Stomach (tissue), 9 donors: Measurements from ENCODE around the gene HSD11B1L. TPM values are rescaled to one million over a fixed set of nuclear protein-coding genes. Genes with fewer than 3 reads are reported as not detected.

Experiments used
- DNase-seq, 2 donors: peaks; one replicate each; pipeline versions ENCODE4 v3.0.0 to v3.0.0-alpha.2; 2013 to 2019
- H3K27ac ChIP-seq, 5 donors: fragments of 200-600 bp in 4 of 5; sonication (generic) in 4 of 5; one replicate each; pipeline ENCODE4 v1.5.1; 2013 to 2019; ENCODE audit warnings: mild to moderate bottlenecking in 1 of 5, moderate library complexity in 1 of 5
- H3K27me3 ChIP-seq, 3 donors: fragments of 200-600 bp; sonication (generic); one replicate each; pipeline ENCODE4 v1.5.1; 2017 to 2019; ENCODE audit warnings: mixed run types in 1 of 3
- H3K36me3 ChIP-seq, 4 donors: fragments of 200-600 bp; sonication (generic); 1 replicate in 3 of 4; 2 replicates in 1 of 4; pipeline ENCODE4 v1.5.1; 2016 to 2019
- H3K4me1 ChIP-seq, 4 donors: fragments of 200-600 bp; sonication (generic); one replicate each; pipeline ENCODE4 v1.5.1; 2016 to 2019
- H3K4me3 ChIP-seq, 4 donors: fragments of 200-600 bp; sonication (generic) in 3 of 4; one replicate each; pipeline ENCODE4 v1.5.1; 2016 to 2019; ENCODE audit warnings: mild to moderate bottlenecking in 1 of 4
- H3K9me3 ChIP-seq, 4 donors: fragments of 200-600 bp; sonication (generic); one replicate each; pipeline ENCODE4 v1.5.1; 2016 to 2019
- EP300 ChIP-seq: sonication (generic); formaldehyde crosslinking; IDR thresholded peaks from one replicate; pipeline ENCODE4 v1.6.1; 2017; ENCODE audit warnings: antibody characterized with exemption
- POLR2A ChIP-seq, 4 donors: fragments of 450-650 bp; IDR thresholded peaks; one replicate each; pipeline ENCODE4 v1.6.1; 2016; ENCODE audit warnings: antibody characterized with exemption in 4 of 4, control low read depth in 2 of 4, mild to moderate bottlenecking in 1 of 4, moderate library complexity in 1 of 4
- POLR2AphosphoS5 ChIP-seq, 3 donors: sonication (generic); formaldehyde crosslinking; IDR thresholded peaks; one replicate each; pipeline ENCODE4 v1.6.1; 2016; ENCODE audit warnings: antibody characterized with exemption in 3 of 3
- WGBS, 5 donors: extraction: QIAGEN DNeasy Blood & Tissue Kit in 3 of 5; methylation state at CpG; one replicate each; pipeline versions ENCODE4 v1.1.5 to v1.1.7; 2013 to 2018; 5-methylcytosine and 5-hydroxymethylcytosine counted together
- intact Hi-C: fragments of 100-400 bp; cut with DNase I; formaldehyde crosslinking; loops from one replicate; pipeline ENCODE4 v1.15.1; 2023; ENCODE audit warnings: low total_unique reads
- polyA plus RNA-seq, 3 donors: library from polyadenylated mRNA; stranded (reverse); fragments of 200-250 nt; gene quantifications; one replicate each; pipeline ENCODE4 v1.2.3, GENCODE V29; 2013
- total RNA-seq, 5 donors: library from RNA; depleted of rRNA; stranded (reverse); fragments of >200 nt; gene quantifications; one replicate each; pipeline versions ENCODE4 v1.1.0 to v1.2.3, GENCODE V29; 2014 to 2016
- TF ChIP-seq, protein P1 (sequence below), 7 experiments: fragments of 450-650 bp in 4 of 7; fragments of 200-600 bp in 3 of 7; sonication (generic) in 3 of 7; IDR thresholded peaks; one replicate each; pipeline ENCODE4 v1.5.1; 2016 to 2019; ENCODE audit warnings: antibody characterized with exemption in 7 of 7, control low read depth in 2 of 7, mild to moderate bottlenecking in 1 of 7
- donor health status: healthy with polysubstance abuse.
- donor health status: Bipolar disorder and iron deficiency.
- donor health status: healthy.

HSD11B1L gene
- total and polyA plus RNA-seq, 8 donors = 0.89 to 26.8 (median 5.4) TPM

DNA sequence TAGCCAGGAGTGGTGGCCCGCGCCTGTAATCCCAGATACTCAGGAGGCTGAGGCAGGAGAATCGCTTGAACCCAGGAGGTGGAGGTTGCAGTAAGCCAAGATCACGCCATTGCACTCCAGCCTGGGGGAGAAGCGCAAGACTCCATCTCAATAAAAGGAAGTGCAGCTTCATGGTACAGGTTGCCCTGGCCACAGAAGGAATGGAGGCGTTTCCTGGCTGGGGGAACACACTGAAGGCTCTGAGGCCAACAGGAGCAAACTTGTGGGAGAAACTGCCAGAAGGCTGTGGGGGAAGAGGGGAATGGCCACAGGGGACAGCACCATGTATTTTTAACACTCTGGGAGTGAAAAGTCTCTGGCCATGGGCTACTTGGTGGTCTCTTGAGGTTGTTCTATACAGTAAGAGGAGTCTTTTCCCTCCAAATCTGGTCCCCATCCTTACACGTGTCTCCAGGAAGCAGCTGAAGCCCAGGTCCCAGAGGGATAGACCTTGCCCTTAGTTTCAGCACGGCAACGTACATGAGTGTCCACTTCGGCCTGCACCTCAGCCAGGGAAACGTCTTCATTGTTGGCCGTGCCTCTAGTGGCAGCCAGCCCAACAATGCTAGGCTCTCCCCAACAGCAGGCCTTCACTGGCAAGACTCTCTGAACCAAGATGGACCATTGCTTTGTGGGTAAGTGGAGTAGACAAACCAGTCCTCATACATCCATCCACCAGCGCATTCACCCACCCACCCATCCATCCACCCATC is 7.9 kb upstream of the HSD11B1L start:
- intact Hi-C loops = no loop called here
- DNase-seq = no peak
- Histone ChIP-seq H3K27me3 (no peaks in the 10 kb centered on the region), H3K27ac (no peak overlapping the region), H3K36me3 (peaks cover 21 to 49% (median 47%) of the 10 kb centered on the region in 4 donors), H3K9me3 (no peaks in the 10 kb centered on the region), H3K4me3 (no peak overlapping the region), H3K4me1 (peaks cover 0 to 7% (median 3%) of the 10 kb centered on the region in 4 donors)
- no peak for TF ChIP-seq EP300
- no peak for TF ChIP-seq POLR2AphosphoS5 (IDR thresholded peaks at IDR 0.05)
- TF ChIP-seq, protein P1, sequence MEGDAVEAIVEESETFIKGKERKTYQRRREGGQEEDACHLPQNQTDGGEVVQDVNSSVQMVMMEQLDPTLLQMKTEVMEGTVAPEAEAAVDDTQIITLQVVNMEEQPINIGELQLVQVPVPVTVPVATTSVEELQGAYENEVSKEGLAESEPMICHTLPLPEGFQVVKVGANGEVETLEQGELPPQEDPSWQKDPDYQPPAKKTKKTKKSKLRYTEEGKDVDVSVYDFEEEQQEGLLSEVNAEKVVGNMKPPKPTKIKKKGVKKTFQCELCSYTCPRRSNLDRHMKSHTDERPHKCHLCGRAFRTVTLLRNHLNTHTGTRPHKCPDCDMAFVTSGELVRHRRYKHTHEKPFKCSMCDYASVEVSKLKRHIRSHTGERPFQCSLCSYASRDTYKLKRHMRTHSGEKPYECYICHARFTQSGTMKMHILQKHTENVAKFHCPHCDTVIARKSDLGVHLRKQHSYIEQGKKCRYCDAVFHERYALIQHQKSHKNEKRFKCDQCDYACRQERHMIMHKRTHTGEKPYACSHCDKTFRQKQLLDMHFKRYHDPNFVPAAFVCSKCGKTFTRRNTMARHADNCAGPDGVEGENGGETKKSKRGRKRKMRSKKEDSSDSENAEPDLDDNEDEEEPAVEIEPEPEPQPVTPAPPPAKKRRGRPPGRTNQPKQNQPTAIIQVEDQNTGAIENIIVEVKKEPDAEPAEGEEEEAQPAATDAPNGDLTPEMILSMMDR (IDR thresholded peaks at IDR 0.05) = no peak
- TF ChIP-seq POLR2A (IDR thresholded peaks at IDR 0.05) = no peak
- WGBS, 5 donors = 87 to 95% (median 90%) methylated on average over 9 to 13 of the region's 13 CpGs

DNA sequence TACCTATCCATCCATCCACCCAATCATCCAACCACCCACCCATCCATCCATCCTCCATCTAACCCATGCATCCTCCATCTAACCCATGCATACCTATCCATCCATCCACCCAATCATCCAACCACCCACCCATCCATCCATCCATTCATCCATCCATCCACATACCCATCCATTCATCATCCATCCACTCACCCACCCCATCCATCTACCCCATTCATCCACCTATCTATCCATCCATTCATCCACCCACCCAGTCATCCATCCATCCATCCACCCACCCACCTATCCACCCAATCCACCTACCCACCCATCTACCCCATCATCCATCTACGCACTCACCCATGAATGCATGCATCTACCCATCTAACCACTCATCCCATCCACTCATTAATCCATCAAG is 7.1 kb upstream of the HSD11B1L start:
- H3K27ac ChIP-seq = no peak overlapping the region
- no peak overlapping the region for H3K4me3 ChIP-seq
- no peaks in the 10 kb centered on the region for H3K9me3 ChIP-seq
- H3K36me3 ChIP-seq = peaks cover 14 to 48% (median 45%) of the 10 kb centered on the region in 4 donors
- WGBS, 5 donors = 96 to 100% (median 98%) methylated on average over 1 of the region's 1 CpG
- TF ChIP-seq POLR2A (IDR thresholded peaks at IDR 0.05) (no peak), EP300 (no peak), POLR2AphosphoS5 (IDR thresholded peaks at IDR 0.05) (no peak)
- TF ChIP-seq, protein P1 (IDR thresholded peaks at IDR 0.05) = no peak
- peaks cover 0 to 7% (median 6%) of the 10 kb centered on the region in 4 donors for H3K4me1 ChIP-seq
- intact Hi-C loops = no loop called here
- H3K27me3 ChIP-seq = no peaks in the 10 kb centered on the region
- DNase-seq = no peak

DNA sequence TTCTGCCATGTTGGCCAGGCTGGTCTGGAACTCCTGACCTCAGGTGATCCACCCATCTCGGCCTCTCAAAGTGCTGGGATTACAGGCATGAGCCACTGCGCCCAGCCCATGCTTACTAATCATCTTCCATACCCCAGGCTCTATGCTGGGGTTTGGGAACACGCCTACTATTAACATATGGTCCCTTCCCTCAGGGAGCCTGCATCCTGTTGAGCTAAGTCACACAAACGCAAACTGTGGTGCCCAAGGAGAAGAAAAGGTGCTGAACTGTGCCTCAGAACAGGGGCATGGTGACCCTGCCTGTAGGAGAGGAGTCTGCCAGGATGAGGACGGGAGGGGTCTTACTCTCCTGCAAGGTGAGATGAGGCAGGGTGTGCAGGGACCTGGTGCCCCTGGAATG is 6.1 kb upstream of the HSD11B1L start:
- H3K4me1 ChIP-seq = peaks cover 7 to 17% (median 15%) of the 10 kb centered on the region in 4 donors
- DNase-seq = no peak
- TF ChIP-seq EP300 (no peak), POLR2A (IDR thresholded peaks at IDR 0.05) (no peak), POLR2AphosphoS5 (IDR thresholded peaks at IDR 0.05) (no peak)
- TF ChIP-seq, protein P1 (IDR thresholded peaks at IDR 0.05) = no peak
- H3K27me3 ChIP-seq = no peaks in the 10 kb centered on the region
- WGBS, 5 donors = 80 to 85% (median 84%) methylated on average over 5 of the region's 5 CpGs
- no peak overlapping the region for H3K27ac ChIP-seq
- intact Hi-C loops = no loop called here
- peaks cover 5 to 39% (median 36%) of the 10 kb centered on the region in 4 donors for H3K36me3 ChIP-seq
- H3K9me3 ChIP-seq = no peaks in the 10 kb centered on the region
- no peak overlapping the region for H3K4me3 ChIP-seq

DNA sequence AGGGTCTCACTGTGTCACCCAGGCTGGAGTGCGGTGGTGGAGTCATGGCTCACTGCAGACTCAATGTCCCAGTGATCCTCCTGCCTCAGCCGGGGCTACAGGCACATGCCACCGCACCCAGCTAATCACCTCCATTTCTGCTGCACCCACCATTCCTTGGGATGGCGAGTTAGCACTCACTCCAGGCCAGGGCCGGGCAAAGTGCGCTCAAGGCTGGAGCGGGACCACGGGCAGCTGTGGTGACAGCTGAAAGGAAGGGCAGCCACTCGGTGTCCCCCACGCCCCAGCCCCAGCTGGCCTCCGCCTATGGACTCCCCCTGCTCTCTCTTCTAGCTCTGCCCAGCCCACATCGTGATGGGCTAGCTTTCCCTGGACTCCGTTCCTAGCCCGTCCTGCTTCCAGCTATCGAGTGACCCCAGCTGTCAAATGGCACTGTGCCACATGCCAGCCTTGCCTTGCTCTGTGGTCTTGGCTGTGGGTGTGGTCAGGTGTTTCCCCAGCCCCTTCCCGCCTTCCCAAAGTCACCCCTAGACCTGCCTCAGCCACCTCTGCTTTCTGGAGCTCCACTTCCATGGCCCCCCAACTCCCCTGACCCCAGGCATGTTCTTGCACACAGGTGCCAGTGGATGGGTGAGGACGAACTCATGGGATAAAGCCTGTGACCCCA is 4.6 kb upstream of the HSD11B1L start:
- TF ChIP-seq POLR2AphosphoS5 (IDR thresholded peaks at IDR 0.05) = no peak
- no peak for TF ChIP-seq POLR2A (IDR thresholded peaks at IDR 0.05)
- no peak for TF ChIP-seq EP300
- TF ChIP-seq, protein P1 (IDR thresholded peaks at IDR 0.05) = no peak
- peaks cover 11 to 23% (median 21%) of the 10 kb centered on the region in 4 donors for H3K4me1 ChIP-seq
- H3K27me3 ChIP-seq = no peaks in the 10 kb centered on the region
- WGBS, 5 donors = 50 to 69% (median 54%) methylated on average over 14 to 17 of the region's 17 CpGs
- DNase-seq = no peak
- intact Hi-C loops = no loop called here
- no peak overlapping the region for H3K4me3 ChIP-seq
- H3K36me3 ChIP-seq = peaks cover 0 to 26% (median 24%) of the 10 kb centered on the region in 4 donors
- H3K9me3 ChIP-seq = no peaks in the 10 kb centered on the region
- no peak overlapping the region for H3K27ac ChIP-seq
